ENCODE measurements around the gene ACVR2B.
A peak's percentile ranks its signal among the peaks of the same experiment; 100 is the strongest.

Gene ACVR2B

GRCh38 chr3:38446812-38447211 lies 6.9 kb upstream of the ACVR2B start:
- Histone ChIP-seq H3K4me3 (ENCODE audit: low read length) (no peak overlapping the region), H3K27ac (ENCODE audit: low read length) (no peak overlapping the region), H3K9me3 (ENCODE audit: insufficient read depth, low read length) (0 out of 2 replicates have a peak, but pooled peaks cover 4% of the 10 kb centered on the region)

GRCh38 chr3:38450853-38451252 lies 2.8 kb upstream of the ACVR2B start:
- Histone ChIP-seq H3K4me2 (ENCODE audit: low read length) (no peak overlapping the region), H3K27ac (ENCODE audit: low read length) (no peak overlapping the region)

More at GRCh38 chr3:38446812-38447211, 6.9 kb upstream of the ACVR2B start:
- H3K9ac ChIP-seq (ENCODE audit: low read length), result no peak overlapping the region
- H3K4me2 ChIP-seq (ENCODE audit: low read length), result no peak overlapping the region
- no peaks in the 10 kb centered on the region for H3K36me3 ChIP-seq (replicated peaks; ENCODE audit: low read depth, low read length)
- no peaks in the 10 kb centered on the region for H4K20me1 ChIP-seq (ENCODE audit: insufficient read depth, low read length)
- H3K79me2 ChIP-seq (ENCODE audit: low read length), result no peaks in the 10 kb centered on the region
- no peak overlapping the region for H2AFZ ChIP-seq (ENCODE audit: low read depth, low read length)
- no peaks in the 10 kb centered on the region for H3K4me1 ChIP-seq (ENCODE audit: low read length)
- TF ChIP-seq EZH2phosphoT487 (IDR thresholded peaks at IDR 0.05; ENCODE audit: low read depth) (no peak), CTCF (IDR thresholded peaks at IDR 0.05; ENCODE audit: low read depth, low read length) (no peak)
- no peaks in the 10 kb centered on the region for H3K27me3 ChIP-seq (ENCODE audit: low read depth, low read length)

GRCh38 chr3:38453913-38454177 lies 155 bp downstream of the ACVR2B start:
- Histone ChIP-seq H3K4me1 (ENCODE audit: low read length) (peaks cover 7% of the 10 kb centered on the region), H3K27ac (ENCODE audit: low read length) (peak overlapping the region; percentile 16; the same call in 1 of the 2 replicates), H3K4me2 (ENCODE audit: low read length) (peak overlapping the region; percentile 74), H3K27me3 (ENCODE audit: low read depth, low read length) (no peaks in the 10 kb centered on the region), H3K9me3 (ENCODE audit: insufficient read depth, low read length) (0 out of 2 replicates have a peak, but pooled peaks cover 4% of the 10 kb centered on the region), H3K9ac (ENCODE audit: low read length) (peak overlapping the region; percentile 87), H2AFZ (ENCODE audit: low read depth, low read length) (peak overlapping the region; percentile 69), H3K36me3 (replicated peaks; ENCODE audit: low read depth, low read length) (no peaks in the 10 kb centered on the region), H3K79me2 (ENCODE audit: low read length) (peaks cover 41% of the 10 kb centered on the region), H4K20me1 (ENCODE audit: insufficient read depth, low read length) (peaks cover 5% of the 10 kb centered on the region; the same call in 1 of the 2 replicates), H3K4me3 (ENCODE audit: low read length) (peak overlapping the region; percentile 91)
- no peak for TF ChIP-seq EZH2phosphoT487 (IDR thresholded peaks at IDR 0.05; ENCODE audit: low read depth)
- TF ChIP-seq CTCF (IDR thresholded peaks at IDR 0.05; ENCODE audit: low read depth, low read length), result no peak

More at GRCh38 chr3:38450853-38451252, 2.8 kb upstream of the ACVR2B start:
- H3K79me2 ChIP-seq (ENCODE audit: low read length), result peaks cover 17% of the 10 kb centered on the region
- H3K27me3 ChIP-seq (ENCODE audit: low read depth, low read length), result no peaks in the 10 kb centered on the region
- no peaks in the 10 kb centered on the region for H3K36me3 ChIP-seq (replicated peaks; ENCODE audit: low read depth, low read length)
- TF ChIP-seq EZH2phosphoT487 (IDR thresholded peaks at IDR 0.05; ENCODE audit: low read depth), result no peak
- TF ChIP-seq CTCF (IDR thresholded peaks at IDR 0.05; ENCODE audit: low read depth, low read length), result no peak
- H3K9me3 ChIP-seq (ENCODE audit: insufficient read depth, low read length), result 0 out of 2 replicates have a peak, but pooled peaks cover 4% of the 10 kb centered on the region
- no peak overlapping the region for H2AFZ ChIP-seq (ENCODE audit: low read depth, low read length)
- no peak overlapping the region for H3K9ac ChIP-seq (ENCODE audit: low read length)
- no peaks in the 10 kb centered on the region for H4K20me1 ChIP-seq (ENCODE audit: insufficient read depth, low read length)
- H3K4me3 ChIP-seq (ENCODE audit: low read length), result no peak overlapping the region
- H3K4me1 ChIP-seq (ENCODE audit: low read length), result peaks cover 7% of the 10 kb centered on the region

GRCh38 chr3:38454178-38454883 lies 641 bp downstream of the ACVR2B start:
- Histone ChIP-seq H3K27me3 (ENCODE audit: low read depth, low read length) (no peaks in the 10 kb centered on the region), H3K4me1 (ENCODE audit: low read length) (peaks cover 7% of the 10 kb centered on the region), H3K4me3 (ENCODE audit: low read length) (peak overlapping the region; percentile 91), H3K9ac (ENCODE audit: low read length) (peak overlapping the region; percentile 87), H3K9me3 (ENCODE audit: insufficient read depth, low read length) (0 out of 2 replicates have a peak, but pooled peaks cover 4% of the 10 kb centered on the region), H3K27ac (ENCODE audit: low read length) (peak overlapping the region; percentile 16; the same call in 1 of the 2 replicates), H3K36me3 (replicated peaks; ENCODE audit: low read depth, low read length) (no peaks in the 10 kb centered on the region), H3K79me2 (ENCODE audit: low read length) (peaks cover 46% of the 10 kb centered on the region), H4K20me1 (ENCODE audit: insufficient read depth, low read length) (peaks cover 5% of the 10 kb centered on the region; the same call in 1 of the 2 replicates), H3K4me2 (ENCODE audit: low read length) (peak overlapping the region; percentile 74), H2AFZ (ENCODE audit: low read depth, low read length) (peak overlapping the region; percentile 69)
- TF ChIP-seq CTCF (IDR thresholded peaks at IDR 0.05; ENCODE audit: low read depth, low read length) (0 out of 2 replicates have a peak, but pooled peaks have one; percentile 7), EZH2phosphoT487 (IDR thresholded peaks at IDR 0.05; ENCODE audit: low read depth) (no peak)
